ENCODE data around the gene ENKUR.

DNA sequence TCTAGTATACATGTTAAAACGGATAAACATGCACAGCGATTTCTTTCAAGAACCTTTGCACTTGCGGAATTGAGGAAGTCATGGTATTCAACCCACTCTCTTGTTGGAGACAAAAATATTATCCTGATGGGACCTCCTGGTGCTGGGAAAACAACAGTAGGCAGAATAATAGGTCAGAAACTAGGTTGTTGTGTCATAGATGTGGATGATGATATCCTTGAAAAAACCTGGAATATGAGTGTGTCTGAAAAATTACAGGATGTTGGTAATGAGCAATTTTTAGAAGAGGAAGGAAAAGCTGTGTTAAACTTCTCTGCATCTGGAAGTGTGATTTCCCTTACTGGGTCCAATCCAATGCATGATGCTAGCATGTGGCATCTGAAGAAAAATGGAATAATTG, 7.3 kb upstream of the ENKUR start:
- TF ChIP-seq, protein P1, sequence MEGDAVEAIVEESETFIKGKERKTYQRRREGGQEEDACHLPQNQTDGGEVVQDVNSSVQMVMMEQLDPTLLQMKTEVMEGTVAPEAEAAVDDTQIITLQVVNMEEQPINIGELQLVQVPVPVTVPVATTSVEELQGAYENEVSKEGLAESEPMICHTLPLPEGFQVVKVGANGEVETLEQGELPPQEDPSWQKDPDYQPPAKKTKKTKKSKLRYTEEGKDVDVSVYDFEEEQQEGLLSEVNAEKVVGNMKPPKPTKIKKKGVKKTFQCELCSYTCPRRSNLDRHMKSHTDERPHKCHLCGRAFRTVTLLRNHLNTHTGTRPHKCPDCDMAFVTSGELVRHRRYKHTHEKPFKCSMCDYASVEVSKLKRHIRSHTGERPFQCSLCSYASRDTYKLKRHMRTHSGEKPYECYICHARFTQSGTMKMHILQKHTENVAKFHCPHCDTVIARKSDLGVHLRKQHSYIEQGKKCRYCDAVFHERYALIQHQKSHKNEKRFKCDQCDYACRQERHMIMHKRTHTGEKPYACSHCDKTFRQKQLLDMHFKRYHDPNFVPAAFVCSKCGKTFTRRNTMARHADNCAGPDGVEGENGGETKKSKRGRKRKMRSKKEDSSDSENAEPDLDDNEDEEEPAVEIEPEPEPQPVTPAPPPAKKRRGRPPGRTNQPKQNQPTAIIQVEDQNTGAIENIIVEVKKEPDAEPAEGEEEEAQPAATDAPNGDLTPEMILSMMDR (IDR thresholded peaks at IDR 0.05), result no peak
- no peak for TF ChIP-seq POLR2A (IDR thresholded peaks at IDR 0.05)
